GM23338 (cell line): ENCODE measurements around the gene THUMPD2. TPM values are rescaled to one million over a fixed set of nuclear protein-coding genes. Genes with fewer than 3 reads are reported as not detected.
"Not testable (repeated sequence)": the region's sequence is repeated elsewhere in the genome, so short reads cannot be mapped to it uniquely, and the experiment has no call there.

ENCODE experiments used
- ATAC-seq: fragments of 200-7000 bp; cut with Tn5 transposase; 3 replicates; pipeline ENCODE4 v1.9.1; 2020
- DNase-seq: peaks from one replicate; pipeline ENCODE4 v3.0.0-alpha.2; 2015; ENCODE audit warnings: low spot score
- H2AFZ ChIP-seq: fragments of 200-600 bp; sonication (generic); 2 replicates; pipeline ENCODE4 v1.8.0; 2016; ENCODE audit warnings: antibody characterized with exemption, mild to moderate bottlenecking, moderate library complexity
- H3F3A ChIP-seq: fragments of 200-600 bp; sonication (generic); replicated peaks from 2 replicates; pipeline ENCODE4 v1.8.0; 2017; ENCODE audit warnings: antibody characterized with exemption, mixed run types, low read depth
- H3K27ac ChIP-seq: fragments of 200-600 bp; sonication (generic); 2 replicates; pipeline ENCODE4 v1.6.1; 2016; ENCODE audit warnings: low read depth
- H3K27me3 ChIP-seq: fragments of 200-600 bp; sonication (generic); 2 replicates; pipeline ENCODE4 v1.8.0; 2016; ENCODE audit warnings: mild to moderate bottlenecking, mixed run types, moderate library complexity; ENCODE audit not compliant: insufficient read depth
- H3K36me3 ChIP-seq: fragments of 200-600 bp; sonication (generic); 2 replicates; pipeline ENCODE4 v1.8.0; 2016; ENCODE audit warnings: mild to moderate bottlenecking; ENCODE audit not compliant: insufficient read depth
- H3K4me1 ChIP-seq: fragments of 200-600 bp; sonication (generic); 2 replicates; pipeline ENCODE4 v1.8.0; 2016; ENCODE audit warnings: mild to moderate bottlenecking, moderate library complexity; ENCODE audit not compliant: insufficient read depth
- H3K4me2 ChIP-seq: fragments of 200-600 bp; sonication (generic); 2 replicates; pipeline ENCODE4 v1.7.1; 2017; ENCODE audit warnings: mixed run types
- H3K4me3 ChIP-seq: fragments of 200-600 bp; sonication (generic); 2 replicates; pipeline ENCODE4 v1.6.1; 2016; ENCODE audit warnings: mixed run types
- H3K79me2 ChIP-seq: fragments of 200-600 bp; sonication (generic); replicated peaks from 2 replicates; pipeline ENCODE4 v1.8.0; 2017; ENCODE audit warnings: mild to moderate bottlenecking; ENCODE audit not compliant: insufficient read depth
- H3K9me2 ChIP-seq: fragments of 200-600 bp; sonication (generic); 2 replicates; pipeline ENCODE4 v1.8.0; 2017; ENCODE audit not compliant: insufficient read depth
- H4K20me1 ChIP-seq: fragments of 200-600 bp; sonication (generic); replicated peaks from 2 replicates; pipeline ENCODE4 v1.8.0; 2017; ENCODE audit warnings: mild to moderate bottlenecking; ENCODE audit not compliant: insufficient read depth
- H3K27ac Mint-ChIP-seq: 2 replicates; pipeline ENCODE4 v1.8.0; 2020; ENCODE audit warnings: inconsistent platforms, mild to moderate bottlenecking, moderate library complexity, mixed read lengths
- H3K27me3 Mint-ChIP-seq: 3 replicates; pipeline ENCODE4 v1.8.0; 2022; ENCODE audit warnings: low read depth, mild to moderate bottlenecking, moderate library complexity, mixed read lengths, inconsistent platforms; ENCODE audit not compliant: insufficient read depth, poor library complexity
- H3K36me3 Mint-ChIP-seq: 3 replicates; pipeline ENCODE4 v1.8.0; 2021; ENCODE audit warnings: low read depth, mild to moderate bottlenecking, inconsistent platforms, moderate library complexity, mixed read lengths
- H3K4me1 Mint-ChIP-seq: 3 replicates; pipeline ENCODE4 v1.8.0; 2020; ENCODE audit warnings: mild to moderate bottlenecking, inconsistent platforms, mixed read lengths
- H3K4me3 Mint-ChIP-seq: 3 replicates; pipeline ENCODE4 v1.8.0; 2021; ENCODE audit warnings: moderate library complexity, mild to moderate bottlenecking, inconsistent platforms, mixed read lengths
- H3K9me3 Mint-ChIP-seq: 3 replicates; pipeline ENCODE4 v1.8.0; 2020; ENCODE audit warnings: moderate library complexity, mild to moderate bottlenecking, inconsistent platforms, mixed read lengths
- CREB1 ChIP-seq: fragments of 250-450 bp; sonication (Bioruptor Pico); IDR thresholded peaks from 2 replicates; pipeline ENCODE4 v1.5.0; 2020; ENCODE audit warnings: low read depth, mild to moderate bottlenecking, moderate library complexity
- EZH2 ChIP-seq: fragments of 200-600 bp; sonication (generic); IDR thresholded peaks from one replicate; pipeline ENCODE4 v1.8.0; 2017; ENCODE audit warnings: antibody characterized with exemption, mild to moderate bottlenecking, low read depth; ENCODE audit not compliant: unreplicated experiment
- EZH2phosphoT487 ChIP-seq: fragments of 200-600 bp; sonication (generic); IDR thresholded peaks from one replicate; pipeline ENCODE4 v1.8.1; 2018; ENCODE audit warnings: antibody characterized with exemption; ENCODE audit not compliant: unreplicated experiment
- NANOG ChIP-seq: IDR thresholded peaks from 2 replicates; pipeline ENCODE4 v1.6.1; 2016; ENCODE audit warnings: antibody characterized with exemption, borderline replicate concordance
- REST ChIP-seq: IDR thresholded peaks from one replicate; pipeline ENCODE4 v1.6.1; 2018; ENCODE audit warnings: antibody characterized with exemption; ENCODE audit not compliant: unreplicated experiment
- STAT1 ChIP-seq: IDR thresholded peaks from one replicate; pipeline ENCODE4 v1.6.1; 2016; ENCODE audit warnings: antibody characterized with exemption; ENCODE audit not compliant: unreplicated experiment
- ZNF331 ChIP-seq: fragments of 250-450 bp; sonication (Bioruptor Pico); IDR thresholded peaks from 2 replicates; pipeline ENCODE4 v1.5.0; 2020; ENCODE audit warnings: low read depth, mild to moderate bottlenecking, moderate library complexity
- polyA plus RNA-seq: library from polyadenylated mRNA; unstranded; fragments of >200 nt; fragmentation: Nextera tagmentation; extraction: Ambion mirVana; gene quantifications from 2 replicates; pipeline ENCODE4 v1.2.1, GENCODE V29; 2016
- total RNA-seq: library from RNA; depleted of rRNA; stranded (reverse); fragments of >200 nt; shearing (Covaris generic); gene quantifications from 2 replicates; pipeline ENCODE4 v1.2.3, GENCODE V29; 2014
- TF ChIP-seq, protein P1 (sequence below): fragments of 250-450 bp; sonication (Bioruptor Pico); IDR thresholded peaks from 2 replicates; pipeline ENCODE4 v1.5.0; 2020; ENCODE audit warnings: mild to moderate bottlenecking, moderate library complexity
- TF ChIP-seq, protein P2 (sequence below), 2 experiments: fragments of 200-600 bp in 1 of 2; sonication (generic) in 1 of 2; conservative IDR thresholded peaks; 2 replicates each; pipeline versions ENCODE4 v1.5.1 to v1.6.1; 2016 to 2017; ENCODE audit warnings: antibody characterized with exemption in 2 of 2, low read depth in 2 of 2, mild to moderate bottlenecking in 2 of 2, moderate library complexity in 1 of 2

THUMPD2 gene
- total and polyA plus RNA-seq, 2 experiments from 2014 or later, result 19.5 to 25.1 TPM

GRCh38 chr2:39790216-39790818, 11.3 kb upstream of the THUMPD2 start:
- not testable (repeated sequence) for H3K4me3 Mint-ChIP-seq, H3K79me2 ChIP-seq, H2AFZ ChIP-seq, H3K27me3 ChIP-seq, H4K20me1 ChIP-seq, H3F3A ChIP-seq, H3K9me2 ChIP-seq, H3K27me3 Mint-ChIP-seq, H3K4me1 Mint-ChIP-seq, H3K4me3 ChIP-seq, H3K4me1 ChIP-seq, H3K4me2 ChIP-seq, ATAC-seq
- Mint-ChIP-seq H3K9me3 (peaks cover 38% of the 10 kb centered on the region), H3K27ac (peak overlapping the region; percentile 59; the same call in 1 of the 2 replicates), H3K36me3 (peaks cover 36% of the 10 kb centered on the region)
- TF ChIP-seq CREB1 (CRISPR knock-in tag) (peak; percentile 34; the same call in 1 of the 2 replicates), ZNF331 (CRISPR knock-in tag) (peak; percentile 29; the same call in 1 of the 2 replicates)
- DNase-seq, result peak; percentile 60
- Histone ChIP-seq H3K27ac (peak overlapping the region; percentile 84), H3K36me3 (peaks cover 23% of the 10 kb centered on the region; the same call in 1 of the 2 replicates)

DNA sequence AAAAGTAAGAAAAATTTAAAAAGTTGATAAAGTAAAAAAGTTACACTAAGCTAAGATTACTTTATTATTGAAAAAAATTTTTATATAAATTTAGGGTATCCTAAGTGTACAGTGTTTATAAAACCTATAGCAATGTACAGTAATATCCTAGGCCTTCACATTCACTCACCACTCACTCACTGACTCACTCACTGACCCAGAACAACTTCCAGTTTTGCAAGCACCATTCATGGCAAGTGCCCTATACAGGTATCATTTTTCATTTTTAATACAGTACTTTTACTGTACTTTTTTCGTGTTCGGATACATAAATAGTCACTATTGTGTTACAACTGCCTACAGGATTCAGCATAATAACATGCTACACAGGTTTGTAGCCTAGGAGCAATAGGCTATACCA, 8.9 kb upstream of the THUMPD2 start:
- ATAC-seq, result no peak
- Mint-ChIP-seq H3K27ac (no peak overlapping the region), H3K4me1 (peaks cover 5% of the 10 kb centered on the region; the same call in 1 of the 3 replicates), H3K27me3 (peaks cover 6% of the 10 kb centered on the region), H3K9me3 (peaks cover 38% of the 10 kb centered on the region), H3K4me3 (no peak overlapping the region), H3K36me3 (peaks cover 36% of the 10 kb centered on the region)
- Histone ChIP-seq H3K27ac (no peak overlapping the region), H3F3A (0 out of 2 replicates have a peak, but pooled peaks cover 4% of the 10 kb centered on the region), H3K27me3 (no peaks in the 10 kb centered on the region), H3K79me2 (no peaks in the 10 kb centered on the region), H3K9me2 (peaks cover 4% of the 10 kb centered on the region), H3K4me3 (no peak overlapping the region), H3K4me2 (no peak overlapping the region), H2AFZ (no peak overlapping the region), H3K36me3 (peaks cover 23% of the 10 kb centered on the region; the same call in 1 of the 2 replicates), H4K20me1 (no peaks in the 10 kb centered on the region), H3K4me1 (no peaks in the 10 kb centered on the region)
- no peak for DNase-seq
- TF ChIP-seq, protein P1, sequence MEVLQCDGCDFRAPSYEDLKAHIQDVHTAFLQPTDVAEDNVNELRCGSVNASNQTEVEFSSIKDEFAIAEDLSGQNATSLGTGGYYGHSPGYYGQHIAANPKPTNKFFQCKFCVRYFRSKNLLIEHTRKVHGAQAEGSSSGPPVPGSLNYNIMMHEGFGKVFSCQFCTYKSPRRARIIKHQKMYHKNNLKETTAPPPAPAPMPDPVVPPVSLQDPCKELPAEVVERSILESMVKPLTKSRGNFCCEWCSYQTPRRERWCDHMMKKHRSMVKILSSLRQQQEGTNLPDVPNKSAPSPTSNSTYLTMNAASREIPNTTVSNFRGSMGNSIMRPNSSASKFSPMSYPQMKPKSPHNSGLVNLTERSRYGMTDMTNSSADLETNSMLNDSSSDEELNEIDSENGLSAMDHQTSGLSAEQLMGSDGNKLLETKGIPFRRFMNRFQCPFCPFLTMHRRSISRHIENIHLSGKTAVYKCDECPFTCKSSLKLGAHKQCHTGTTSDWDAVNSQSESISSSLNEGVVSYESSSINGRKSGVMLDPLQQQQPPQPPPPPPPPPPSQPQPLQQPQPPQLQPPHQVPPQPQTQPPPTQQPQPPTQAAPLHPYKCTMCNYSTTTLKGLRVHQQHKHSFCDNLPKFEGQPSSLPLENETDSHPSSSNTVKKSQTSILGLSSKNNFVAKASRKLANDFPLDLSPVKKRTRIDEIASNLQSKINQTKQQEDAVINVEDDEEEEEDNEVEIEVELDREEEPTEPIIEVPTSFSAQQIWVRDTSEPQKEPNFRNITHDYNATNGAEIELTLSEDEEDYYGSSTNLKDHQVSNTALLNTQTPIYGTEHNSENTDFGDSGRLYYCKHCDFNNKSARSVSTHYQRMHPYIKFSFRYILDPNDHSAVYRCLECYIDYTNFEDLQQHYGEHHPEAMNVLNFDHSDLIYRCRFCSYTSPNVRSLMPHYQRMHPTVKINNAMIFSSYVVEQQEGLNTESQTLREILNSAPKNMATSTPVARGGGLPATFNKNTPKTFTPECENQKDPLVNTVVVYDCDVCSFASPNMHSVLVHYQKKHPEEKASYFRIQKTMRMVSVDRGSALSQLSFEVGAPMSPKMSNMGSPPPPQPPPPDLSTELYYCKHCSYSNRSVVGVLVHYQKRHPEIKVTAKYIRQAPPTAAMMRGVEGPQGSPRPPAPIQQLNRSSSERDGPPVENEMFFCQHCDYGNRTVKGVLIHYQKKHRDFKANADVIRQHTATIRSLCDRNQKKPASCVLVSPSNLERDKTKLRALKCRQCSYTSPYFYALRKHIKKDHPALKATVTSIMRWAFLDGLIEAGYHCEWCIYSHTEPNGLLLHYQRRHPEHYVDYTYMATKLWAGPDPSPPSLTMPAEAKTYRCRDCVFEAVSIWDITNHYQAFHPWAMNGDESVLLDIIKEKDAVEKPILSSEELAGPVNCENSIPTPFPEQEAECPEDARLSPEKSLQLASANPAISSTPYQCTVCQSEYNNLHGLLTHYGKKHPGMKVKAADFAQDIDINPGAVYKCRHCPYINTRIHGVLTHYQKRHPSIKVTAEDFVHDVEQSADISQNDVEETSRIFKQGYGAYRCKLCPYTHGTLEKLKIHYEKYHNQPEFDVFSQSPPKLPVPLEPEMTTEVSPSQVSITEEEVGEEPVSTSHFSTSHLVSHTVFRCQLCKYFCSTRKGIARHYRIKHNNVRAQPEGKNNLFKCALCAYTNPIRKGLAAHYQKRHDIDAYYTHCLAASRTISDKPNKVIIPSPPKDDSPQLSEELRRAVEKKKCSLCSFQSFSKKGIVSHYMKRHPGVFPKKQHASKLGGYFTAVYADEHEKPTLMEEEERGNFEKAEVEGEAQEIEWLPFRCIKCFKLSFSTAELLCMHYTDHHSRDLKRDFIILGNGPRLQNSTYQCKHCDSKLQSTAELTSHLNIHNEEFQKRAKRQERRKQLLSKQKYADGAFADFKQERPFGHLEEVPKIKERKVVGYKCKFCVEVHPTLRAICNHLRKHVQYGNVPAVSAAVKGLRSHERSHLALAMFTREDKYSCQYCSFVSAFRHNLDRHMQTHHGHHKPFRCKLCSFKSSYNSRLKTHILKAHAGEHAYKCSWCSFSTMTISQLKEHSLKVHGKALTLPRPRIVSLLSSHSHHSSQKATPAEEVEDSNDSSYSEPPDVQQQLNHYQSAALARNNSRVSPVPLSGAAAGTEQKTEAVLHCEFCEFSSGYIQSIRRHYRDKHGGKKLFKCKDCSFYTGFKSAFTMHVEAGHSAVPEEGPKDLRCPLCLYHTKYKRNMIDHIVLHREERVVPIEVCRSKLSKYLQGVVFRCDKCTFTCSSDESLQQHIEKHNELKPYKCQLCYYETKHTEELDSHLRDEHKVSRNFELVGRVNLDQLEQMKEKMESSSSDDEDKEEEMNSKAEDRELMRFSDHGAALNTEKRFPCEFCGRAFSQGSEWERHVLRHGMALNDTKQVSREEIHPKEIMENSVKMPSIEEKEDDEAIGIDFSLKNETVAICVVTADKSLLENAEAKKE (CRISPR knock-in tag), result no peak
- TF ChIP-seq STAT1, result no peak
- TF ChIP-seq EZH2, result no peak
- no peak for TF ChIP-seq ZNF331 (CRISPR knock-in tag)
- TF ChIP-seq EZH2phosphoT487, result no peak
- TF ChIP-seq CREB1 (CRISPR knock-in tag), result no peak
- no peak for TF ChIP-seq NANOG
- TF ChIP-seq, protein P2, sequence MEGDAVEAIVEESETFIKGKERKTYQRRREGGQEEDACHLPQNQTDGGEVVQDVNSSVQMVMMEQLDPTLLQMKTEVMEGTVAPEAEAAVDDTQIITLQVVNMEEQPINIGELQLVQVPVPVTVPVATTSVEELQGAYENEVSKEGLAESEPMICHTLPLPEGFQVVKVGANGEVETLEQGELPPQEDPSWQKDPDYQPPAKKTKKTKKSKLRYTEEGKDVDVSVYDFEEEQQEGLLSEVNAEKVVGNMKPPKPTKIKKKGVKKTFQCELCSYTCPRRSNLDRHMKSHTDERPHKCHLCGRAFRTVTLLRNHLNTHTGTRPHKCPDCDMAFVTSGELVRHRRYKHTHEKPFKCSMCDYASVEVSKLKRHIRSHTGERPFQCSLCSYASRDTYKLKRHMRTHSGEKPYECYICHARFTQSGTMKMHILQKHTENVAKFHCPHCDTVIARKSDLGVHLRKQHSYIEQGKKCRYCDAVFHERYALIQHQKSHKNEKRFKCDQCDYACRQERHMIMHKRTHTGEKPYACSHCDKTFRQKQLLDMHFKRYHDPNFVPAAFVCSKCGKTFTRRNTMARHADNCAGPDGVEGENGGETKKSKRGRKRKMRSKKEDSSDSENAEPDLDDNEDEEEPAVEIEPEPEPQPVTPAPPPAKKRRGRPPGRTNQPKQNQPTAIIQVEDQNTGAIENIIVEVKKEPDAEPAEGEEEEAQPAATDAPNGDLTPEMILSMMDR (conservative IDR thresholded peaks at IDR 0.05; ENCODE audit: low read depth in 2 of 2), result no peak
- TF ChIP-seq REST, result no peak
